ENCODE results near the gene C22orf23. TPM values are rescaled to one million over a fixed set of nuclear protein-coding genes. Genes with fewer than 3 reads are reported as not detected.

The C22orf23 gene
- total and polyA plus RNA-seq, 9 of the 15 experiments (the other 6 are each of a cell fraction or from before 2014, with no cell fraction given) = 0.25 to 1.0 (median 0.53) TPM

GRCh38 chr22:37929390-37929789, 24.0 kb downstream of the C22orf23 start (continued):
- TF ChIP-seq ZBTB34 (CRISPR knock-in tag; IDR thresholded peaks at IDR 0.05) (no peak), ELF4 (CRISPR knock-in tag; IDR thresholded peaks at IDR 0.05) (no peak), POLR2B (IDR thresholded peaks at IDR 0.05; ENCODE audit: low read depth, partially characterized antibody) (no peak), BRF1 (IDR thresholded peaks at IDR 0.05; ENCODE audit: borderline replicate concordance, extremely low read depth, insufficient read length) (no peak), ZNF282 (CRISPR knock-in tag; IDR thresholded peaks at IDR 0.05) (no peak), MYBL2 (IDR thresholded peaks at IDR 0.05; ENCODE audit: low read depth) (no peak), MYBL2 (CRISPR knock-in tag; IDR thresholded peaks at IDR 0.05; ENCODE audit: borderline replicate concordance) (no peak)

- no peak overlapping the region for H2AFZ ChIP-seq (ENCODE audit: low read depth, low read length)
- FAIRE-seq (no peak), ATAC-seq (no peak), DNase-seq (ENCODE audit: extremely low read depth in 1 of 4, low spot score in 3 of 4) (no peak)
- no peak overlapping the region for H3K4me3 ChIP-seq
- H3K4me2 ChIP-seq (ENCODE audit: insufficient read depth, low read length) = no peak overlapping the region
- no peak overlapping the region for H3K27ac ChIP-seq (ENCODE audit: extremely low read depth, low read depth, low read length)
- no peaks in the 10 kb centered on the region for H3K9me1 ChIP-seq (ENCODE audit: control insufficient read depth, insufficient read depth, low read length)
- ChIA-PET POLR2A (interaction anchor here (0.6 kb wide), 1 partner anchor 12 kb away, joined by 4 read pairs; no protein-coding TSS in a partner anchor), CTCF (ENCODE audit: low intra/inter-chr PET ratio) (no interaction called here)
- H3K9me3 ChIP-seq (replicated peaks; ENCODE audit: control insufficient read depth, insufficient read depth, low read depth, low read length) = no peaks in the 10 kb centered on the region
- H4K20me1 ChIP-seq (replicated peaks; ENCODE audit: control insufficient read depth, insufficient read depth, low read length) = no peaks in the 10 kb centered on the region
- peaks cover 0 to 20% of the 10 kb centered on the region in 2 experiments; a peak in 2 of 5 replicates for H3K4me1 ChIP-seq (replicated peaks in 1 of 2; ENCODE audit: control insufficient read depth in 2 of 2, insufficient read depth in 2 of 2, low read length in 2 of 2)
- H3K79me2 ChIP-seq (ENCODE audit: control insufficient read depth, insufficient read depth, low read length) = no peaks in the 10 kb centered on the region
- BruUV-seq (replicated peaks) = no TSS peak
- H3K9ac ChIP-seq (ENCODE audit: insufficient read depth in 1 of 2, low read depth in 2 of 2, low read length in 2 of 2) = no peak overlapping the region; a peak in 1 of 4 replicates
- in situ Hi-C loops (cut with MboI) = no loop called here
- intact Hi-C loops (cut with micrococcal nuclease) = no loop called here
- H3K36me3 ChIP-seq (ENCODE audit: control insufficient read depth, insufficient read depth, low read length) = peaks cover 23% of the 10 kb centered on the region; the same call in 2 of the 3 replicates
- H3K27me3 ChIP-seq (ENCODE audit: control insufficient read depth in 2 of 2, insufficient read depth in 2 of 2, low read length in 2 of 2) = no peaks in the 10 kb centered on the region
- WGBS (ENCODE audit: insufficient coverage, low coverage, missing lambda C conversion rate) = 93% methylated on average over 5 of the region's 5 CpGs
- TF ChIP-seq ZBTB7A (IDR thresholded peaks at IDR 0.05; ENCODE audit: borderline replicate concordance, control insufficient read depth, low read depth, low read length) (no peak), PYGO2 (tag; IDR thresholded peaks at IDR 0.05) (no peak), ELK1 (CRISPR knock-in tag; IDR thresholded peaks at IDR 0.05) (no peak), KLF13 (tag; IDR thresholded peaks at IDR 0.05; ENCODE audit: borderline replicate concordance, low read depth) (no peak), RBFOX2 (IDR thresholded peaks at IDR 0.05; ENCODE audit: low read depth, low read length) (no peak), ZNF511 (CRISPR knock-in tag; IDR thresholded peaks at IDR 0.05) (no peak), PKNOX1 (IDR thresholded peaks at IDR 0.05) (no peak), MEIS2 (IDR thresholded peaks at IDR 0.05; ENCODE audit: partially characterized antibody) (no peak), EP400 (IDR thresholded peaks at IDR 0.05) (no peak), RAD51 (IDR thresholded peaks at IDR 0.05; ENCODE audit: borderline replicate concordance, low read depth) (no peak), ZNF436 (CRISPR knock-in tag; IDR thresholded peaks at IDR 0.05) (no peak)
Measured at GRCh38 chr22:37927637-37927936, 25.8 kb downstream of the C22orf23 start.

All from K562 (cell line).